Upper lobe of right lung (tissue), 1 donor: ENCODE data around the gene TEF. TPM values are rescaled to one million over a fixed set of nuclear protein-coding genes. Genes with fewer than 3 reads are reported as not detected.

Experiments
- ATAC-seq: fragments of 200-7000 bp; cut with Tn5 transposase; one replicate; pipeline ENCODE4 v1.9.1; 2020; ENCODE audit warnings: mild to moderate bottlenecking, moderate library complexity
- DNase-seq: peaks from one replicate; pipeline ENCODE4 v3.0.0-alpha.2; 2020
- H3K27ac ChIP-seq: fragments of 200-600 bp; one replicate; pipeline ENCODE4 v1.8.0; 2022
- H3K27me3 ChIP-seq: fragments of 200-600 bp; one replicate; pipeline ENCODE4 v1.8.0; 2022; ENCODE audit warnings: mild to moderate bottlenecking
- H3K36me3 ChIP-seq: fragments of 200-600 bp; one replicate; pipeline ENCODE4 v1.8.0; 2022
- H3K4me1 ChIP-seq: fragments of 200-600 bp; one replicate; pipeline ENCODE4 v1.8.0; 2022
- H3K4me3 ChIP-seq: fragments of 200-600 bp; one replicate; pipeline ENCODE4 v1.8.0; 2022; ENCODE audit warnings: mild to moderate bottlenecking
- H3K9me3 ChIP-seq: fragments of 200-600 bp; one replicate; pipeline ENCODE4 v1.8.0; 2022
- CTCF ChIP-seq: fragments of 200-600 bp; IDR thresholded peaks from one replicate; pipeline ENCODE4 v1.8.0; 2022; ENCODE audit warnings: antibody characterized with exemption
- intact Hi-C: fragments of 100-400 bp; cut with DNase I; formaldehyde crosslinking; loops from one replicate; pipeline ENCODE4 v1.11.0; 2022
- total RNA-seq: library from RNA; stranded (reverse); fragmentation: NEBNext Ultra II Directional; extraction: Animal tissue kit (Norgen Biotek cat#: 25700); gene quantifications from one replicate; pipeline ENCODE4 v1.2.1, GENCODE V29; 2021
- donor health status: DM: no; HTN: yes; CAD: no; lungs with severe emphysema.

Gene TEF
- total RNA-seq, 1 donor from 2014 or later = 45.6 TPM

GRCh38 chr22:41367039-41367679 is 14.6 kb upstream of the TEF start:
- intact Hi-C loops = no loop called here
- Histone ChIP-seq H3K4me3 (peak overlapping the region; percentile 58), H3K9me3 (no peaks in the 10 kb centered on the region), H3K27me3 (no peaks in the 10 kb centered on the region), H3K4me1 (peaks cover 12% of the 10 kb centered on the region), H3K36me3 (peaks cover 1% of the 10 kb centered on the region), H3K27ac (peak overlapping the region; percentile 75)
- peak; percentile 38 for TF ChIP-seq CTCF
- DNase-seq (peak; percentile 99), ATAC-seq (peak; percentile 91)

- intact Hi-C loops = no loop called here
- peaks cover 12% of the 10 kb centered on the region for H3K4me1 ChIP-seq
Measured at GRCh38 chr22:41367680-41368542, 13.8 kb upstream of the TEF start.

GRCh38 chr22:41368543-41369423 is 13.0 kb upstream of the TEF start:
- ATAC-seq (no peak), DNase-seq (no peak)
- H3K9me3 ChIP-seq = no peaks in the 10 kb centered on the region
- H3K27ac ChIP-seq = peak overlapping the region; percentile 75
- peaks cover 14% of the 10 kb centered on the region for H3K36me3 ChIP-seq
- no peak for TF ChIP-seq CTCF
- intact Hi-C loops = no loop called here
- H3K4me3 ChIP-seq = peak overlapping the region; percentile 58
- H3K4me1 ChIP-seq = peaks cover 12% of the 10 kb centered on the region
- no peaks in the 10 kb centered on the region for H3K27me3 ChIP-seq

More at GRCh38 chr22:41367680-41368542, 13.8 kb upstream of the TEF start:
- Histone ChIP-seq H3K36me3 (peaks cover 7% of the 10 kb centered on the region), H3K27ac (peak overlapping the region; percentile 75), H3K9me3 (no peaks in the 10 kb centered on the region), H3K27me3 (no peaks in the 10 kb centered on the region), H3K4me3 (peak overlapping the region; percentile 58)
- TF ChIP-seq CTCF = no peak
- ATAC-seq (peak; percentile 67), DNase-seq (peak; percentile 84)

- no peak for TF ChIP-seq CTCF
- ATAC-seq = no peak
- Histone ChIP-seq H3K4me1 (peaks cover 12% of the 10 kb centered on the region), H3K27ac (no peak overlapping the region), H3K36me3 (peaks cover 14% of the 10 kb centered on the region), H3K27me3 (no peaks in the 10 kb centered on the region), H3K9me3 (no peaks in the 10 kb centered on the region), H3K4me3 (peak overlapping the region; percentile 58)
- no peak for DNase-seq
- intact Hi-C loops = no loop called here
Measured at GRCh38 chr22:41369424-41369745, 12.4 kb upstream of the TEF start.

GRCh38 chr22:41369837-41370236 is 11.9 kb upstream of the TEF start:
- no peaks in the 10 kb centered on the region for H3K9me3 ChIP-seq
- intact Hi-C loops = no loop called here
- no peaks in the 10 kb centered on the region for H3K27me3 ChIP-seq
- no peak for TF ChIP-seq CTCF
- H3K4me3 ChIP-seq = peak overlapping the region; percentile 58
- peaks cover 12% of the 10 kb centered on the region for H3K4me1 ChIP-seq
- H3K36me3 ChIP-seq = peaks cover 14% of the 10 kb centered on the region
- no peak for DNase-seq
- H3K27ac ChIP-seq = no peak overlapping the region
- ATAC-seq = no peak
